ENCODE measurements around the gene NDC80.
"Not testable (repeated sequence)": the region's sequence is repeated elsewhere in the genome, so short reads cannot be mapped to it uniquely, and the experiment has no call there.

NDC80 gene

DNA sequence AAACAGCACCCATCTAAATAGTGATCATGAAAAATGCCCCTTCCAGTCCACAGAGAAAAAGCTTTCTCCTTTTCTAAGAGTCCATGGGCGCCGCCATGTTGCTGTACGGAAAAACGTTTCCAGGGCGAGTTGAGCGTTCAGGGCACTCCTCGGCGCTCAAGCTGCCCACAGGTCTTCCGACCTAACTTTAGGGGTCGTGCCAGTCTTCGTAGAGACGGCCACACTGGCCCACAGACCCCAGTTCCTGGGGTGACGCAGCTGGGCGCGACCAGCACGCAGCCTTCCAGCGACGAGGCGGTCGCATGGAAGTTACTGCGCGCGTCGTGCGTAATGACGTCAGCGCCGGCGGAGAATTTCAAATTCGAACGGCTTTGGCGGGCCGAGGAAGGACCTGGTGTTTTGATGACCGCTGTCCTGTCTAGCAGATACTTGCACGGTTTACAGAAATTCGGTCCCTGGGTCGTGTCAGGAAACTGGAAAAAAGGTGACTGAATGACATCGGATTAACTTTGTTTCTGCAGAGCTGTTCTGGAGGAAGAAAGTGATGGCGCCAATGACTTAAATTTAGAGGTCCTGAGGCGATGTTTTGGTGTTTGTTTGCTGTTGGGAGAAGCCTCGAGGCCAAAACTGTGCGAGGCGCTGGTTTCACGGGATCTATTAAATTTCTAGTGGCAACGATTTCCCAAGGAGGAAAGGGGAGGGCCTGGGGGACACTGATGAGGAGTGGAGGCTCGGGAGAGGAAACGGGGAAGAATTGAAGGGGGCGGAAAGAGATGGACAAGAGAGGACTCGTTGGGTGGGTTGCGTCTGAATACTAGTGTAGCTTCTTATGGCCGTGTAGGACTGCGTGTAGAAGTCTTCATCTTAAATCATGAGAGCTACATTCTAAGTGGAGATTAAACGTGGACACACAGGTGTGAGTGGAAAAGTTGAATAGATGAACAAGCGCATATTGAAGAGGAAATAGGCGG, at the start of gene NDC80, which contains the start of gene METTL4:
Gene NDC80 (plus strand): TSS at position 358 of the 971 bp plus-strand sequence. CDS start 1,429 bp downstream, outside the sequence.
Gene METTL4 (minus strand): TSS at position 306 of the 971 bp plus-strand sequence. CDS start 4,289 bp downstream, outside the sequence.
- peak; percentile 83 for DNase-seq

DNA sequence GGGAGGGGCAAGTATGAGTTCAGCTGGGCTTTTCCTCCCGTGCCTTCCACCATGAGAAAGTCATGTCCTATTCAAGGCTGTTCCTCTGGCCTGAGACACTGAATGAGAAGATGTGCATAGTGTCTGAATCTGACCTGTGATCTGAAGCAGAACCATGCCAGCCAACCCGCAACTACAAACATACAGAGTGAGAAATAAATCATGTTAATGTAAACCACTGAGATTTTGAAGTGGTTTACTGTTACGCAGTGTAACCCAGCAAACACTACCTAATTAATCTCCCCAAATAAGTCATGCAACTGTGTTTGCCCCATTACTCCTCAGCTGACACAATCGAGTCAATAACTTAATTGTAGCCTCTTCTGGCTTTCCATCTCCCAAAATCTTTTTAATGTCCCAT, 49.2 kb upstream of the NDC80 start:
- no peak for DNase-seq

DNA sequence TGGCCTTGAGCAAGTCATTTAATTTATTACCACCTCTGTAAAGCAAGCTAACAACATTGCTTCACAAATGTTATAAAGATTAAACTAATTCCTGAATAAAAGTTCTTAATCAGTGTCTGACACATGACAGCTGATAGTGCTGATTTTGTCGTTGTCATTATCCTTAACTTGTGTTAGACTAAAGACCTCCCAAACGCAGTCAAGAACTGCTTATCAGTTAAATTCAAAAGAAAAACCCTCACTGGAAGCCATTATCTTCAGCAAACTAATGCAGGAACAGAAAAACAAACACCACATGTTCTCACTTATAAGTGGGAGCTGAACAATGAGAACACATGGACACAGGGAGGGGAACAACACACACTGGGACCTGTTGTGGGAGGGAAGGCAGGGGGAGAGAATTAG, 46.6 kb upstream of the NDC80 start:
- DNase-seq: not testable (repeated sequence)

DNA sequence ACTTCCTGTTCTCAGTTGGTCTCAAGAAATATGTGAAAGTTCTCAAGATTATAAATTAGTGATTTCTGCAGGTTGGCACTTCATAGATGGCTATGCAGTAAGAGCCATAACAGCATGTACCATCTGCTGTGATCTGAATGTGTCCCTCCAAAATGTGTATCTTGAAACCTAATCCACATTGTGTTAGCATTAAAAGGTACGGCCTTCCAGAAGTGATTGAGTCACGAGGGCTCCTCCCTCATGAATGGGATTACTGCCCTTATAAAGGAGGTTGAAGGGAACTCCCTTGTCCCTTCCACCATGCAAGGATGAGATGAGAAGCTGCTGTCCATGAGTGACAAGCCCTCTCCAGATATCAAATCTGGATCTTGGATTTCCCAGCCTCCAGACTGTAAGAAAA, 45.0 kb upstream of the NDC80 start:
- DNase-seq: no peak

- DNase-seq: no peak
Measured at GRCh38 chr18:2529154-2529553, 42.2 kb upstream of the NDC80 start.

GRCh38 chr18:2531751-2532150, 39.6 kb upstream of the NDC80 start:
- no peak for DNase-seq

GRCh38 chr18:2532797-2533196, 38.6 kb upstream of the NDC80 start:
- DNase-seq: no peak

- DNase-seq: no peak
Measured at GRCh38 chr18:2534906-2535305, 36.5 kb upstream of the NDC80 start.

GRCh38 chr18:2535419-2535910, 35.9 kb upstream of the NDC80 start:
- no peak for DNase-seq

DNA sequence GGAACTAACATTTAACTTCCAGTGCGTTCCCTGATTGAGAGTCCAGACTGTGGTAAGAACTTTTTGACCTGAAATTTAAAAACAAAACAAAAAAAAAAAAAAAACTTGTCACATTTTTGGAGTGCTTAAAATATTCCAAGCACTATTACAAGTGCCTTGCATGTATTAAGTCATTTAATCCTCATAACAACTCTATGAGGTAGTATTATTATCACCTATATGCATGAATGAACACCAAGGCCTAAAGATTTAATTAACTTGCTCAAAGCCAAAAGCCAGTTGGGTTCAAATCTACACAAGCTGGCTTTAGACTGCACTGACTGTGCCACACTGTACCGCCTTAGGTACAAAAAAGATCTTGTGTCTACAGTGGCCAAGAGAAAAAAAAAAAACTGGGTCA, 35.3 kb upstream of the NDC80 start:
- DNase-seq: no peak

GRCh38 chr18:2536493-2536892, 34.9 kb upstream of the NDC80 start:
- DNase-seq: no peak

DNA sequence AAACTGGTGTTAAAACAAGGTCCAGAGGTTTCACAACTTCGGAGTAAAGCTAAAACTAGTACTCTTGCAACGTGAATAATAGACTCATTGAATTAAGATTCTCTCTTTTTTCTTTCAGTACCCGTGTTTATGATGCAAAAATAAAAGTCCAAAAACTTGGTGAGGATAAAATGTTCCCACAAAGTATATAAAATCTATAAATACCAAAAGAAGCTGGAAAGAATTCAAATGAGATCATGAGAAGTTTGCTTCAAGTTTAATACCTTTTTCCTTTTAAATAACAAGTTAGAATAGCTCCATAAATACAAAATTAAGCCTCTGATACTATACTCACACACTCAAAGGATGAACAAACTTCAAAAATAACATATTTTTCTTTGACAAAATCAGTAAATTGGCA, 34.1 kb upstream of the NDC80 start:
- no peak for DNase-seq

DNA sequence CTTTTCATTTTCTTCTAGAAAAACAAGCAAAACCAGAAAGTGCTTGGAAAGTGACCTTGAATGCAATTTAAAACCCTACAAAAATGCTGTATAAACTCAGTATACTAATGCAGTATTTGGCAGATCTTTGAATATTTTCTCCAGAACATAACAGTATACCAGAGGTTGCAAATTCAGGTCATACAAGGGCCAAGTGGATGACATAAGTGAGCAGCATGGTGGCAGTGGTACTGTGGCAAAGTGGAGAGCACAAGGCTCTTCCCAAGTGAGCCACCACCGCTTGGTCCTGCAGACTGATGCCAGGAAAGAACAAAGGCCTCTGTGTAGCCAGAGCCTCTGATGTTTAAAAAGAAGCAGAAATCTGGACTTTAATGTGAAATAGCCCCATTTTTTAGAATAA, 33.1 kb upstream of the NDC80 start:
- DNase-seq: no peak

DNA sequence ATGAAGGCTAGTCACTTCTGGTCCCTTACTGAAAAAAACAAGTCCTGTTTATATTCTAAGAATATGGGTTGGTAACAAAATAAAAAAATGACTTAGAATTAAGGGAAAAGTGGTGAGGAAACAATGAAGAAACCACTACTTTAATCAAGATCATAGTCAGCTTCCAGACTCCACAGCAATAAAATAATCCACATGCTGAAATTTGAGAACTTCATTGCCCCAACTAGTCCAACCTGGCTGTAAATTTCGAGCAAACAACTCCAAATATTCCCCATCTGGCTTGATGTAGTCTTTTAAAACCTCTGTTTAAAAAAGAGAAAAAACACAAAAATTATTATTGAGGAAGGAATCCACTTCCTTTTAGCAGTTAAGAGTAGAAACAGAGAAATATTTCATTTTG, 32.5 kb upstream of the NDC80 start:
- DNase-seq: no peak

GRCh38 chr18:2540575-2540974, 30.8 kb upstream of the NDC80 start:
- DNase-seq: no peak

DNA sequence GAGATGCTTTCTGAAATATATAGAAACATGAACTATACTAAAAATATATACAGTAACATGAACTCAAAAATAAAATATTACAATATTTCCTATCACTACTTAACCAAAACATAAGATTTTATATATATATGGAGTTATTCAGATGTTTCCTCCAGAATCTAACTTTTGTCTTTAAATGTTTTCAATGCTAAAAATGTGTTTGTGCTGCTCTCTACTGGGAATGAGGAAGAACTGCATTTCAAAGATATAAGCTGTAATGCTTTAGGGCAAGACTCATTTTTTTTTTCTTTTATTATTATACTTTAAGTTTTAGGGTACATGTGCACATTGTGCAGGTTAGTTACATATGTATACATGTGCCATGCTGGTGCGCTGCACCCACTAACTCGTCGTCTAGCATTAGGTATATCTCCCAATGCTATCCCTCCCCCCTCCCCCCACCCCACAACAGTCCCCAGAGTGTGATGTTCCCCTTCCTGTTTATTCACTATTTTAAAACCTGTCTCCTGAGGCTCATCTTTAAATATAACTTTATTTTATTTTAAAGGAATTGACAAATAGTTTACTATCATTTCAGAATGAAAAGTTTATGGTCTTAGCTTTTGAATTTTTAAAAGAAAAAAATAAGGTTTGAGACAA, 29.3 kb upstream of the NDC80 start:
- DNase-seq: not testable (repeated sequence)

- DNase-seq: no peak
Measured at GRCh38 chr18:2545155-2545554, 26.2 kb upstream of the NDC80 start.

- no peak for DNase-seq
Measured at GRCh38 chr18:2547477-2548087, 23.8 kb upstream of the NDC80 start.

DNA sequence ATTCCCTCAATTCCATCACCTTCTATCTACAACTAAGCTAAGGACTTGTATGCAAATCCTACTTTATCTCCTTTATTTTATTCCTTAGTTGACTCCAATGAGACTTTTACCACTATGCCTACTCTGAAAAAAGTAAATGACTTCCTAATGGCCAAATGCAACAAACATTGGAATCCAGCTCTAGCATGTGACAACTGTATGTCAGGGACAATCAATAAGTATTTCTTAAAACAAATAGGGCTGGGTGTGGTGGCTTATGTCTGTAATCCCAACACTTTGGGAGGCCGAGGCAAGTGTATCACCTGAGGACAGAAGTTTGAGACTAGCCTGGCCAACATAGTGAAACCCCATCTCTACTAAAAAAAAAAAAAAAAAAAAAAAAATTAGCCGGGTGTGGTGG, 21.9 kb upstream of the NDC80 start:
- no peak for DNase-seq

GRCh38 chr18:2551425-2551824, 19.9 kb upstream of the NDC80 start:
- no peak for DNase-seq

DNA sequence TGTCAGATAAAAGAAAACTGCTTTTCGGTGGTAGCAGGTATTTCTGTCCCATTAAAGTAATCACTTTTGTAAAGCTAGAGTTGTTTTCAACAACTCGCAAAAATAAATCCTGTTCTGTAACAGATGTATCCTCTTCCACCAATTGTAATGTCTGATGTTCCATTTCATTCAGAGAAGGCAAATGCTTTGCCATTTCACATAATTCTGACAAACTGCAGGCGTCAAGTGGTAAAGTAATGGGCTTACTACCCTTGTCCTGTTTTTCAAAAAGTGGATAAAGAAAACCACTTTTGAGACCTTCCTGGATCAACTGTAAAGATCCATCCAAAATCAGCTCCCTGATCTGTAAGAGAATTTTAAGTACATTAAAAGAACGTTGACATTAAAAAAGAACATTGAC, 16.7 kb upstream of the NDC80 start:
- no peak for DNase-seq

DNA sequence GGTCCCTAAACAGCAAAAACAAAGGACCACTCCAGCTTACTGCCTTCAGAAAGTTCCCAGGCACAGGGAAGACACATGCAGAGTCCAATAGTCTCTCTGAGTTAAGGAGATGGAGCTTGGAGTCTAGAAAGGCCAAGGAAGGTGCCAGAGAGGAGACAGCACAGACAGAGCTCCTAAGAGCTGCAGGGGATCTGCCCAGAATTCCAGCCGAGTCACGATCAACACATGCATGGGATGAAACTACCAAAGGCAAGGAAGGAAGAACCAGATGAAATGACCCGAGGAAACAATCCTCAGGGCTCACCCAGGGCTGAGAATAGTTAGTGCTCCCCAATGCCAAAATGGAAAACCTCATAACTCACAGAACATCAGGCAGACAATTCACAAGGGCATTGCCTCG, 15.5 kb upstream of the NDC80 start:
- no peak for DNase-seq

- no peak for DNase-seq
Measured at GRCh38 chr18:2557536-2557935, 13.8 kb upstream of the NDC80 start.
